Large intestine (tissue), 3 donors: ENCODE data around the gene EXOSC7. TPM values are rescaled to one million over a fixed set of nuclear protein-coding genes. Genes with fewer than 3 reads are reported as not detected.

ENCODE experiments used
- DNase-seq, 2 donors: peaks; one replicate each; pipeline versions ENCODE4 v3.0.0 to v3.0.0-alpha.2; 2013
- H3K27ac ChIP-seq: one replicate; pipeline ENCODE4 v1.5.1; 2013; ENCODE audit warnings: low read length
- H3K27me3 ChIP-seq: 2 replicates; pipeline ENCODE4 v1.6.1; 2013; ENCODE audit warnings: low read length; ENCODE audit not compliant: control insufficient read depth, insufficient read depth
- H3K36me3 ChIP-seq: 2 replicates; pipeline ENCODE4 v1.6.1; 2013; ENCODE audit warnings: low read length; ENCODE audit not compliant: control insufficient read depth, insufficient read depth
- H3K4me1 ChIP-seq: one replicate; pipeline ENCODE4 v1.6.1; 2013; ENCODE audit warnings: low read length; ENCODE audit not compliant: control insufficient read depth, insufficient read depth
- H3K4me3 ChIP-seq: one replicate; pipeline ENCODE4 v1.5.1; 2013; ENCODE audit warnings: low read length
- H3K9me3 ChIP-seq: one replicate; pipeline ENCODE4 v1.6.1; 2013; ENCODE audit warnings: mild to moderate bottlenecking, low read depth, low read length, moderate library complexity; ENCODE audit not compliant: control insufficient read depth
- WGBS: methylation state at CpG from one replicate; pipeline ENCODE4 v1.1.5; 2013; ENCODE audit warnings: low lambda C conversion rate; ENCODE audit not compliant: insufficient coverage; 5-methylcytosine and 5-hydroxymethylcytosine counted together
- polyA plus RNA-seq: library from polyadenylated mRNA; unstranded; fragments of 120-200 nt; gene quantifications from one replicate; pipeline ENCODE4 v1.2.1, GENCODE V29; 2013

EXOSC7 gene
- polyA plus RNA-seq, 1 donor, result 38.1 TPM

- Histone ChIP-seq H3K36me3 (peaks cover 69% of the 10 kb centered on the region), H3K4me1 (no peaks in the 10 kb centered on the region), H3K9me3 (no peaks in the 10 kb centered on the region), H3K27ac (no peak overlapping the region), H3K4me3 (no peak overlapping the region), H3K27me3 (no peaks in the 10 kb centered on the region)
- no peak for DNase-seq
Observed at GRCh38 chr3:45003406-45003805, 27.4 kb downstream of the EXOSC7 start.

- Histone ChIP-seq H3K4me1 (no peaks in the 10 kb centered on the region), H3K4me3 (no peak overlapping the region), H3K27me3 (no peaks in the 10 kb centered on the region), H3K36me3 (peaks cover 67% of the 10 kb centered on the region), H3K27ac (no peak overlapping the region), H3K9me3 (no peaks in the 10 kb centered on the region)
- 100% methylated on average over 1 of the region's 2 CpGs for WGBS
- no peak for DNase-seq
Observed at GRCh38 chr3:45003859-45004258, 27.8 kb downstream of the EXOSC7 start.

- Histone ChIP-seq H3K36me3 (peaks cover 52% of the 10 kb centered on the region), H3K27ac (no peak overlapping the region), H3K4me1 (no peaks in the 10 kb centered on the region), H3K4me3 (no peak overlapping the region), H3K9me3 (no peaks in the 10 kb centered on the region), H3K27me3 (no peaks in the 10 kb centered on the region)
- no CpG with 5 or more reads among the region's 8 CpGs for WGBS
- no peak for DNase-seq
Observed at GRCh38 chr3:45007091-45007490, 31.0 kb downstream of the EXOSC7 start.

- Histone ChIP-seq H3K9me3 (no peaks in the 10 kb centered on the region), H3K36me3 (peaks cover 51% of the 10 kb centered on the region), H3K27ac (no peak overlapping the region), H3K4me1 (no peaks in the 10 kb centered on the region), H3K4me3 (no peak overlapping the region), H3K27me3 (no peaks in the 10 kb centered on the region)
- DNase-seq, result no peak
- WGBS, result no CpG with 5 or more reads among the region's 1 CpG
Observed at GRCh38 chr3:45008117-45008516, 32.1 kb downstream of the EXOSC7 start.

- Histone ChIP-seq H3K27ac (no peak overlapping the region), H3K4me3 (no peak overlapping the region), H3K27me3 (no peaks in the 10 kb centered on the region), H3K4me1 (no peaks in the 10 kb centered on the region), H3K36me3 (peaks cover 53% of the 10 kb centered on the region), H3K9me3 (no peaks in the 10 kb centered on the region)
- no peak for DNase-seq
- WGBS, result no CpG with 5 or more reads among the region's 1 CpG
Observed at GRCh38 chr3:45009868-45010267, 33.8 kb downstream of the EXOSC7 start.

- no peaks in the 10 kb centered on the region for H3K4me1 ChIP-seq
- no peak overlapping the region for H3K27ac ChIP-seq
- H3K36me3 ChIP-seq, result peaks cover 43% of the 10 kb centered on the region
- no peaks in the 10 kb centered on the region for H3K9me3 ChIP-seq
- WGBS, result 83% methylated on average over 1 of the region's 3 CpGs
- DNase-seq, result no peak
- H3K27me3 ChIP-seq, result no peaks in the 10 kb centered on the region
- no peak overlapping the region for H3K4me3 ChIP-seq
Observed at GRCh38 chr3:45010811-45011333, 34.8 kb downstream of the EXOSC7 start.

- Histone ChIP-seq H3K4me3 (no peak overlapping the region), H3K9me3 (no peaks in the 10 kb centered on the region), H3K27me3 (no peaks in the 10 kb centered on the region), H3K36me3 (peaks cover 43% of the 10 kb centered on the region), H3K27ac (no peak overlapping the region), H3K4me1 (no peaks in the 10 kb centered on the region)
- DNase-seq, result no peak
- WGBS, result 80% methylated on average over 1 of the region's 7 CpGs
Observed at GRCh38 chr3:45011756-45012508, 35.9 kb downstream of the EXOSC7 start.

- H3K27ac ChIP-seq, result no peak overlapping the region
- H3K27me3 ChIP-seq, result no peaks in the 10 kb centered on the region
- H3K4me1 ChIP-seq, result no peaks in the 10 kb centered on the region
- DNase-seq, result no peak
- WGBS, result no CpG with 5 or more reads among the region's 4 CpGs
- H3K9me3 ChIP-seq, result no peaks in the 10 kb centered on the region
- H3K36me3 ChIP-seq, result peaks cover 39% of the 10 kb centered on the region
- H3K4me3 ChIP-seq, result no peak overlapping the region
Observed at GRCh38 chr3:45012577-45012976, 36.5 kb downstream of the EXOSC7 start.

GRCh38 chr3:45016916-45017315, 40.9 kb downstream of the EXOSC7 start:
- WGBS, result no CpG with 5 or more reads among the region's 2 CpGs
- Histone ChIP-seq H3K4me1 (peaks cover 3% of the 10 kb centered on the region), H3K9me3 (no peaks in the 10 kb centered on the region), H3K4me3 (no peak overlapping the region), H3K27me3 (no peaks in the 10 kb centered on the region), H3K27ac (no peak overlapping the region), H3K36me3 (peaks cover 19% of the 10 kb centered on the region)
- DNase-seq, result no peak

- H3K36me3 ChIP-seq, result peaks cover 12% of the 10 kb centered on the region
- H3K27me3 ChIP-seq, result no peaks in the 10 kb centered on the region
- DNase-seq, result no peak
- peaks cover 3% of the 10 kb centered on the region for H3K4me1 ChIP-seq
- no peak overlapping the region for H3K4me3 ChIP-seq
- H3K27ac ChIP-seq, result no peak overlapping the region
- no peaks in the 10 kb centered on the region for H3K9me3 ChIP-seq
- WGBS, result no CpG with 5 or more reads among the region's 5 CpGs
Observed at GRCh38 chr3:45017821-45018220, 41.8 kb downstream of the EXOSC7 start.

GRCh38 chr3:45020534-45020933, 44.5 kb downstream of the EXOSC7 start:
- WGBS, result no CpG with 5 or more reads among the region's 8 CpGs
- H3K36me3 ChIP-seq, result peaks cover 5% of the 10 kb centered on the region
- DNase-seq, result no peak
- no peaks in the 10 kb centered on the region for H3K27me3 ChIP-seq
- H3K4me1 ChIP-seq, result peaks cover 3% of the 10 kb centered on the region
- no peak overlapping the region for H3K4me3 ChIP-seq
- H3K27ac ChIP-seq, result no peak overlapping the region
- H3K9me3 ChIP-seq, result no peaks in the 10 kb centered on the region
